Activated CD8-positive, alpha-beta memory T cell treated with anti-CD3 and anti-CD28 coated beads for 48 hours (primary cell): Measurements from ENCODE around the gene YY1AP1.
A peak's percentile ranks its signal among the peaks of the same experiment; 100 is the strongest.
"Not testable (repeated sequence)": the region's sequence is repeated elsewhere in the genome, so short reads cannot be mapped to it uniquely, and the experiment has no call there.

Experiments
- DNase-seq, 3 experiments: peaks; one replicate each; pipeline ENCODE4 v3.0.0-alpha.2; 2020; ENCODE audit warnings: low read depth in 2 of 3, low spot score in 2 of 3

Gene YY1AP1

DNA sequence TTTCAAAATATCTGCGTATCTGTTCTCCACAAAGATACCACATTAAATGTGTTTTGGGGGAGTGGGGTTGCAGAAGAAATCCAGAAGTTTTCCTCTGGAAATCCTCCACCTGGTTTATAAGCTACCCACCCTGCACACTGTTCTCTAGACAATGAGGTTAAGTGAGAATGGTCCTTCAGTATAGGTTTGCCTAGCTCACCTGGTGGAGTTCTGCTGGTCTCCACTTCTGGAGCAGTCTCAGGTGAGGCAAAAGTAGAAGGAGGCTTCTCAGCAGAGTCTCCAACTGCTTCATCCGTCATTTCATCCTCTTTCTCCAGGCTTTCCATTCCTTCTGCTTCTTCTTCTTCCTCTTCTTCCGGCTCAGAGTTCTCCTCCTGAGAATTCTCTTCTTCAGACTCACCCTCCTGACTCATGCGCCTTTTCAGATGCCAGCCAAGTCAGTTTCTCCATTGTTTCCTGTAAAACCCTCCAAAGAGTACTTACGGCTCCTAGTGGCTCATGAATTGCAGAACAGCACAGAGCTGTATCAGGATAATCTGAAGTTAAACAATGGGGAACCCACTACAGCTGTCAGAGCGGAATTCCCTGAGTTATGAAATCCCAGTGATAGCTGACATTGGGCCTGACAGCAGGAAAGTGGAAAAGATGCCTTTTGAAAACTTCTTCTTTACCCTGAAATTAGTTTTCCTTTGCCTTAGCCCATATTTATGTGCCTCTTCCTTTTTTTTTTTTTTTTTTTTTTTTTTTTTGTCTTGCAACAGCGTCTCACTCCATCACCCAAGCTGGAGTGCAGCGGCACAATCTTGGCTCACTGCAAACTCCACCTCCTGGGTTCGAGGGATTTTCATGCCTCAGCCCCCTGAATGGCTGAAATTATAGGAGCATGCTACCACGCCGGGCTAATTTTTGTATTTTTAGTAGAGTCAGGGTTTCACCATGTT lies 40.1 kb downstream of the YY1AP1 start:
- no peak for DNase-seq

- DNase-seq: no peak
These were observed 42.3 kb downstream of the YY1AP1 start for GRCh38 chr1:155646307-155646706.

GRCh38 chr1:155645648-155646047 lies 42.9 kb downstream of the YY1AP1 start:
- DNase-seq: no peak

DNA sequence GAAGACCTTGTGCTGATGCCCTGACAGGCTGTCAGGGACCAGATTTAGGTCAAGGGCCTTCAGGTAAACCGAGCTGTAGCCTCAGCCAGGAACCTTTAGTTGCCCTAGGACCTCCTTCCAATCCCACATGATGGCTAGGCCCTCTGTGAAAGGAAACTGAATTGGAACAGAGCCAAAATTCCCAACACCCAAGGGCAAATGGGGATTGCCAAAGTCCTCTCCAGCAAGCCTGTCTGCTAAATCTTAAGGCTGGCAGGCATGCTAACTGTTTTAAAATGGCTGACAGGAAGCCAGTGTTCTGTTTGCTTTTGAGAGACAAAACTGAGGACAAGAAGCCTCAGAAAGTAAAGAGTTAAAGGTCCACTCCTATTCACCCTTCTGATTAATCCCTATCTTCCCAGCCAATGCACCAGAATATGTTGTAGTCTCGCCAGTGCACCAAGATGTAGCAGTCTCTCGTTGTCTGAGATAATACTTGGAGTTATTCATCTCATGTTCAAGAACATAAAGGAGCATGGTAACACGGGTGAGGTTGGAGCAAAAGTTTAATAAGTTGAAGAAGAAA lies 43.5 kb downstream of the YY1AP1 start:
- DNase-seq: no peak

DNA sequence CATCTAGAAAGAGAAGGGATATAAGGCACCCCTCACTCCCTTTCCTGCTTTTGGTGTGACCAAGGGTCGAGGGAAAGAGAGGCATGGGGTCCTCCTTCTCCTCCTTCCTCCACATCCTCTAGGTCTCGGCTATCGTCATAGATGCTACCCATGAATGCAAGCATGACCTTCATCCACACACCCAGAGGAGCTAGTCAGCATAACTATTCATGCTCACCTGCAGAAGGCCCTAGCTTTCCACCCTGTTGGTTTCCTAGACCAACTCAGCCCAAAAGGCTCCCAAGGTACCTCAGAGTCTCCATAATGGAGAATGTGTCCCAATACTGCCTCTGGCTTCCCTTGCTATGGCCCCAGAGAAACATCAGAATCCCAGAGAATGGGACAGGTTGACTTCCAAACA lies 45.3 kb downstream of the YY1AP1 start:
- no peak for DNase-seq

DNA sequence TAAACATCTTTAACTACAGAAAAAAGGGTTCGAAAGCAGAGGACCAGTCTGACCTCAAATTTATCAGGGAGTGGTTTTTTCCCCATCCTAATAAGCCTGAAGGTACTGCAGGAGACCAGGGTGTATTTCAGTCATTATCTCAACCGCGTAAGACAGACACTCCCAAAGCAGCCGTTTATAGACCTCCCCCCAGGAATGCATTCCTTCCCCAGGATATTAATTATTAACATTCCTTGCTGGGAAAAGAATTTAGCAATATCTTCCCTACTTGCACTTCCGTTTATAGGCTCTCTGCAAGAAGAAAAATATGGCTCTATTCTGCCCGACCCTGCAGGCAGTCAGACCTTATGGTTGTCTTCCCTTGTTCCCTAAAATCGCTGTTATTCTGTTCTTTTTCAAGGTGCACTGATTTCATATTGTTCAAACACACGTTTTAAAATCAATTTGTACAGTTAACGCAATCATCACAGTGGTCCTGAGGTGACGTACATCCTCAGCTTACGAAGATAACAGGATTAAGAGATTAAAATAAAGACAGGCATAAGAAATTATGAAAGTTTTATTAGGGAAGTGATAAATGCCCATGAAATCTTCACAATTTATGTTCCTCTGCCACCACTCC lies 45.9 kb downstream of the YY1AP1 start:
- not testable (repeated sequence) for DNase-seq

DNA sequence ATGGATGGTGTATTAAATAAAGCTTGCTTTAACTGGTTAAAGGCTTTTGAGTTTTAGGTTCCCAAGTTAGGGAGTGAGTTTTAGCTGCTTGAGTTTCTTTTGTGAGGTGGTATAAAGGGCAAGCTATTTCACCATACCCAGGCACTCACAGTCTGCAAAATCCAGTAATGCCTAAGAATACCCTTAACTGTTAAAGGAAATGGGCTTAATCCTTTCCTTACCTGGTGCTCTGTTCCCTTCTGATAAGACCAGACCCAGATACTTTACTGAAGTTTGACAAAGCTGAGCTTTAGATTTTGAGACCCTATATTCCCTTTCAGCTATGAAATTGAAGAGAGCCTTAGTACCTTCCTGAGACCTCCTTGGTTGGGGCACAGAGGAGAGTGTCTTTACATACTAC lies 48.2 kb downstream of the YY1AP1 start:
- DNase-seq: no peak

DNA sequence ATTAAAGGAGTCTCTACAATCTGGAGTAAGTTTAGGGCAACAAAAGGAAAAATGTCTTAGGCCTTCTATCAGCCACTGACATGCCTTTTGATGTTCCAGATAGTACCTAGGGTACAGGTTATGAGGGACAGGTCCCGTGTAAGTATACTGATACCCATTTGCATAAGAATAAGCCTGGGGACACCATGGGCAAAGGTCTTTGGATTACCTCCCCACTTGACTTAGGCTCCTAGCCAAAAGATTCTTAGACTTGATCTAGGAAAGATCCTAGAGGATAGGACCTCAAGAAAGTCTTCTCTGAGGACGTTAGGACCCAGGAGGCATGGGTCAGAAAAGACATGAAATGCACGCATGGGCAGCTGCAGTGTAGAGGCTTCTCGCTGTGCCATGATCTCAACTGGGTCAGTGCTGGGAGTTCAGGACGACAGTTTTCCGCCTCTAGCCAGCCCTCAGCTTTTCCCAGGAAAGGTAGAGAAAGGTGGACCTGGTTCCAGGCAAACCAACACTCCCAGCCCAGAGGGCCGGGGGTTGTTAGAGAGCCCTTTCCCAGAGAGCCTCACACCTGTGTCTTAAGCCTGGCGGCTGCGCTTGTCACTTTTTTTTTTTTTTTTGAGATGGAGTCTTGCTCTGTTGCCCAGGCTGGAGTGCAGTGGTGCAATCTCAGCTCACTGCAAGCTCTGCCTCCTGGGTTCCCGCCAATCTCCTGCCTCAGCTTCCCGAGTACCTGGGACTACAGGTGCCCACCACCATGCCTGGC lies 52.0 kb downstream of the YY1AP1 start:
- DNase-seq: no peak

- DNase-seq: not testable (repeated sequence)
These were observed 62.1 kb downstream of the YY1AP1 start for GRCh38 chr1:155626428-155626827.

- DNase-seq: no peak
These were observed 65.2 kb downstream of the YY1AP1 start for GRCh38 chr1:155623357-155623756.

DNA sequence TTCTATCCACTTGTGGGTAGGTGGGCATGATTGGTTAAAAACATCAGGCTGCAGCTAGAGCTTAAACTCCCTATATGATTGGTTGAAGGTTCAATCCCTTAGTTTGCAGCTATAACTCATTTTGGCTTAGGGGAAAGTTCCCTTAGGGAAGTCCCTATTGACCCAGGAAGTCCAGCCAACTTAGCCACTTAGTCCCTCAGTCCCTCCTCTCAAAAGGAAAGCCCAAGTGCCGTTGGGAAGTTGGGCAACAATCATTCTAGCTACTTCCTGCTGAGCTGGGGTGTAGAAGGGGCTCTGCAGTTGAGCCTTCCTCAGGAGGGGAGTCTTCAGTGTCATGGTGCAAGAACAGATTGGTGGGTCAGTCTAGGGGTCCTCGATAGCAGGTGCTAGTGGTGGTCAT lies 66.4 kb downstream of the YY1AP1 start:
- no peak for DNase-seq

- not testable (repeated sequence) for DNase-seq
These were observed 75.3 kb downstream of the YY1AP1 start for GRCh38 chr1:155613226-155613625.

GRCh38 chr1:155610257-155610647 lies 78.3 kb downstream of the YY1AP1 start:
- DNase-seq: not testable (repeated sequence)

DNA sequence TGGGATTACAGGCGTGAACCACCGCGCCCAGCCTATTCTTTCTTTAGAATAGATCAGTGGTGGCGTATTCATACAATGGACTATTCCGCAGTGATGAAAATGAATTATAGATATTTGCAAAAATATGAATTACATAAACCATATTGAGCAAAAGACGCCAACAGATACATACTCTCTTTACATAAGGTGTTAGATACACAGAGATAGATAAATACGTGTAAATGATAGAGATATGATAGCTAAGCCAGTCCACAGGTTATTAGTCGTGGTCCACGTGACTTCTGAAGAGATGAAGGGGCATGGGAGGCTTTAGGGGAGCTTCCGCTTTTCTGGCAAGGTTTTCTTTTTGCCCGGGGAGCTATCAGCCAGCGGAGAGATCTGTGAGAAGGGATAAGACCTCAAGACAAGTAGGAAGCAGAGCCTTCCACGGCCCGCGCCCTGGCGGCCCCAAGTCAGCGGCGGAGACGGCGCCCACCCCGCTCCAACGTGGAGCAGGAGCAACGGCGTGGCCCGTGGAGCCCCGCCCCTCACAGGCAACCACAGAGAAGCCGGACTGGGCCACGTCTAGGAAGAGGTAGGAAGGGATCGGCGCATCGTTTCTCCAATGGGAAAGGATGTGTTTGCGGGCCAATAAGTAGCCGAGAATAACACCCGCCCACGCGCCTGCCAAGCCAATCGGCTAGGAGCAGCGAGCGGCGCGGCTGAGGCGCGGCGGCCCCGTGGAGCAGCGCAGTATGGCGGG lies 78.9 kb downstream of the YY1AP1 start, which contains the start of gene MSTO1:
MSTO1 (plus strand) TSS at position 704 of the 742 bp plus-strand sequence; CDS start at position 735, 31 bp downstream.
- peak; percentile 87 to 97 (median 90) for DNase-seq
